Measurements from ENCODE around the gene OPCML. TPM values are rescaled to one million over a fixed set of nuclear protein-coding genes. Genes with fewer than 3 reads are reported as not detected.

Gene OPCML
- total RNA-seq, 1 donor from 2014 or later = not detected

- TF ChIP-seq POLR2A (IDR thresholded peaks at IDR 0.05) (no peak), POLR2AphosphoS5 (IDR thresholded peaks at IDR 0.05; ENCODE audit: insufficient read depth in 1 of 2, low read depth in 1 of 2) (no peak)
- TF ChIP-seq, protein P1, sequence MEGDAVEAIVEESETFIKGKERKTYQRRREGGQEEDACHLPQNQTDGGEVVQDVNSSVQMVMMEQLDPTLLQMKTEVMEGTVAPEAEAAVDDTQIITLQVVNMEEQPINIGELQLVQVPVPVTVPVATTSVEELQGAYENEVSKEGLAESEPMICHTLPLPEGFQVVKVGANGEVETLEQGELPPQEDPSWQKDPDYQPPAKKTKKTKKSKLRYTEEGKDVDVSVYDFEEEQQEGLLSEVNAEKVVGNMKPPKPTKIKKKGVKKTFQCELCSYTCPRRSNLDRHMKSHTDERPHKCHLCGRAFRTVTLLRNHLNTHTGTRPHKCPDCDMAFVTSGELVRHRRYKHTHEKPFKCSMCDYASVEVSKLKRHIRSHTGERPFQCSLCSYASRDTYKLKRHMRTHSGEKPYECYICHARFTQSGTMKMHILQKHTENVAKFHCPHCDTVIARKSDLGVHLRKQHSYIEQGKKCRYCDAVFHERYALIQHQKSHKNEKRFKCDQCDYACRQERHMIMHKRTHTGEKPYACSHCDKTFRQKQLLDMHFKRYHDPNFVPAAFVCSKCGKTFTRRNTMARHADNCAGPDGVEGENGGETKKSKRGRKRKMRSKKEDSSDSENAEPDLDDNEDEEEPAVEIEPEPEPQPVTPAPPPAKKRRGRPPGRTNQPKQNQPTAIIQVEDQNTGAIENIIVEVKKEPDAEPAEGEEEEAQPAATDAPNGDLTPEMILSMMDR (IDR thresholded peaks at IDR 0.05) = peak; percentile 20 to 35 (median 30)
- no peak overlapping the region for H3K27ac ChIP-seq
- H3K9me3 ChIP-seq = no peaks in the 10 kb centered on the region
- H3K4me3 ChIP-seq = no peak overlapping the region
- H3K4me1 ChIP-seq = peaks cover 8% of the 10 kb centered on the region
- no peaks in the 10 kb centered on the region for H3K36me3 ChIP-seq
- intact Hi-C loops (cut with DNase I) = no loop called here
- no peak for DNase-seq (ENCODE audit: extremely low spot score in 2 of 2)
- no peaks in the 10 kb centered on the region for H3K27me3 ChIP-seq
Measured at GRCh38 chr11:133078591-133079404, 453.5 kb downstream of the OPCML start.

- Histone ChIP-seq H3K9me3 (no peaks in the 10 kb centered on the region), H3K4me3 (no peak overlapping the region), H3K4me1 (peaks cover 1% of the 10 kb centered on the region), H3K36me3 (no peaks in the 10 kb centered on the region), H3K27me3 (no peaks in the 10 kb centered on the region), H3K27ac (no peak overlapping the region)
- no peak for DNase-seq (ENCODE audit: extremely low spot score in 2 of 2)
- TF ChIP-seq POLR2AphosphoS5 (IDR thresholded peaks at IDR 0.05; ENCODE audit: insufficient read depth in 1 of 2, low read depth in 1 of 2) = no peak
- TF ChIP-seq POLR2A (IDR thresholded peaks at IDR 0.05) = no peak
- TF ChIP-seq, protein P1 (IDR thresholded peaks at IDR 0.05) = no peak
- intact Hi-C loops (cut with DNase I) = no loop called here
Measured at GRCh38 chr11:133078012-133078411, 454.3 kb downstream of the OPCML start.

GRCh38 chr11:133075351-133075750 is 456.9 kb downstream of the OPCML start:
- intact Hi-C loops (cut with DNase I) = no loop called here
- TF ChIP-seq, protein P1 (IDR thresholded peaks at IDR 0.05) = no peak
- no peak for TF ChIP-seq POLR2A (IDR thresholded peaks at IDR 0.05)
- TF ChIP-seq POLR2AphosphoS5 (IDR thresholded peaks at IDR 0.05; ENCODE audit: insufficient read depth in 1 of 2, low read depth in 1 of 2) = no peak
- Histone ChIP-seq H3K9me3 (no peaks in the 10 kb centered on the region), H3K4me3 (no peak overlapping the region), H3K36me3 (no peaks in the 10 kb centered on the region), H3K27ac (no peak overlapping the region), H3K27me3 (no peaks in the 10 kb centered on the region), H3K4me1 (no peaks in the 10 kb centered on the region)
- no peak for DNase-seq (ENCODE audit: extremely low spot score in 2 of 2)

GRCh38 chr11:133072858-133073582 is 459.3 kb downstream of the OPCML start:
- Histone ChIP-seq H3K27ac (no peak overlapping the region), H3K9me3 (no peaks in the 10 kb centered on the region), H3K36me3 (no peaks in the 10 kb centered on the region), H3K27me3 (no peaks in the 10 kb centered on the region), H3K4me3 (no peak overlapping the region), H3K4me1 (no peaks in the 10 kb centered on the region)
- TF ChIP-seq POLR2A (IDR thresholded peaks at IDR 0.05) = no peak
- TF ChIP-seq, protein P1 (IDR thresholded peaks at IDR 0.05) = no peak
- no peak for TF ChIP-seq POLR2AphosphoS5 (IDR thresholded peaks at IDR 0.05; ENCODE audit: insufficient read depth in 1 of 2, low read depth in 1 of 2)
- intact Hi-C loops (cut with DNase I) = no loop called here
- peak in 1 of 2 donors; percentile 79 for DNase-seq (ENCODE audit: extremely low spot score in 2 of 2)

Data from vagina (tissue), 2 donors.